GM12874 (cell line): Measurements from ENCODE around the gene MYOG.

ENCODE experiments used
- CTCF ChIP-seq: IDR thresholded peaks from 2 replicates; pipeline ENCODE4 v1.5.1; 2011; ENCODE audit warnings: low read depth, mild to moderate bottlenecking, control low read depth, low read length, moderate library complexity; ENCODE audit not compliant: insufficient read depth

The MYOG gene

GRCh38 chr1:203036135-203036534, 49.7 kb downstream of the MYOG start:
- no peak for TF ChIP-seq CTCF

GRCh38 chr1:203035111-203036000, 50.5 kb downstream of the MYOG start:
- no peak for TF ChIP-seq CTCF

- TF ChIP-seq CTCF, result no peak
Measured at GRCh38 chr1:203034422-203035110, 51.2 kb downstream of the MYOG start.

- TF ChIP-seq CTCF, result no peak
Measured at GRCh38 chr1:203033917-203034316, 51.9 kb downstream of the MYOG start.

- no peak for TF ChIP-seq CTCF
Measured at GRCh38 chr1:203033287-203033686, 52.5 kb downstream of the MYOG start.
